Stomach (tissue), 9 donors: ENCODE results near the gene ANTXR2. TPM values are rescaled to one million over a fixed set of nuclear protein-coding genes. Genes with fewer than 3 reads are reported as not detected.

Experiments used
- DNase-seq, 2 donors: peaks; one replicate each; pipeline versions ENCODE4 v3.0.0 to v3.0.0-alpha.2; 2013 to 2019
- H3K27ac ChIP-seq, 5 donors: fragments of 200-600 bp in 4 of 5; sonication (generic) in 4 of 5; one replicate each; pipeline ENCODE4 v1.5.1; 2013 to 2019; ENCODE audit warnings: mild to moderate bottlenecking in 1 of 5, moderate library complexity in 1 of 5
- H3K27me3 ChIP-seq, 3 donors: fragments of 200-600 bp; sonication (generic); one replicate each; pipeline ENCODE4 v1.5.1; 2017 to 2019; ENCODE audit warnings: mixed run types in 1 of 3
- H3K36me3 ChIP-seq, 4 donors: fragments of 200-600 bp; sonication (generic); 1 replicate in 3 of 4; 2 replicates in 1 of 4; pipeline ENCODE4 v1.5.1; 2016 to 2019
- H3K4me1 ChIP-seq, 4 donors: fragments of 200-600 bp; sonication (generic); one replicate each; pipeline ENCODE4 v1.5.1; 2016 to 2019
- H3K4me3 ChIP-seq, 4 donors: fragments of 200-600 bp; sonication (generic) in 3 of 4; one replicate each; pipeline ENCODE4 v1.5.1; 2016 to 2019; ENCODE audit warnings: mild to moderate bottlenecking in 1 of 4
- H3K9me3 ChIP-seq, 4 donors: fragments of 200-600 bp; sonication (generic); one replicate each; pipeline ENCODE4 v1.5.1; 2016 to 2019
- CTCF ChIP-seq, 7 experiments: fragments of 450-650 bp in 4 of 7; fragments of 200-600 bp in 3 of 7; sonication (generic) in 3 of 7; IDR thresholded peaks; one replicate each; pipeline ENCODE4 v1.5.1; 2016 to 2019; ENCODE audit warnings: antibody characterized with exemption in 7 of 7, control low read depth in 2 of 7, mild to moderate bottlenecking in 1 of 7
- EP300 ChIP-seq: sonication (generic); formaldehyde crosslinking; IDR thresholded peaks from one replicate; pipeline ENCODE4 v1.6.1; 2017; ENCODE audit warnings: antibody characterized with exemption
- POLR2A ChIP-seq, 4 donors: fragments of 450-650 bp; IDR thresholded peaks; one replicate each; pipeline ENCODE4 v1.6.1; 2016; ENCODE audit warnings: antibody characterized with exemption in 4 of 4, control low read depth in 2 of 4, mild to moderate bottlenecking in 1 of 4, moderate library complexity in 1 of 4
- POLR2AphosphoS5 ChIP-seq, 3 donors: sonication (generic); formaldehyde crosslinking; IDR thresholded peaks; one replicate each; pipeline ENCODE4 v1.6.1; 2016; ENCODE audit warnings: antibody characterized with exemption in 3 of 3
- WGBS, 5 donors: extraction: QIAGEN DNeasy Blood & Tissue Kit in 3 of 5; methylation state at CpG; one replicate each; pipeline versions ENCODE4 v1.1.5 to v1.1.7; 2013 to 2018; 5-methylcytosine and 5-hydroxymethylcytosine counted together
- intact Hi-C: fragments of 100-400 bp; cut with DNase I; formaldehyde crosslinking; loops from one replicate; pipeline ENCODE4 v1.15.1; 2023; ENCODE audit warnings: low total_unique reads
- polyA plus RNA-seq, 3 donors: library from polyadenylated mRNA; stranded (reverse); fragments of 200-250 nt; gene quantifications; one replicate each; pipeline ENCODE4 v1.2.3, GENCODE V29; 2013
- total RNA-seq, 5 donors: library from RNA; depleted of rRNA; stranded (reverse); fragments of >200 nt; gene quantifications; one replicate each; pipeline versions ENCODE4 v1.1.0 to v1.2.3, GENCODE V29; 2014 to 2016
- donor health status: healthy with polysubstance abuse.
- donor health status: Bipolar disorder and iron deficiency.
- donor health status: healthy.

The ANTXR2 gene
- total and polyA plus RNA-seq, 8 donors = 8.3 to 116 (median 36.1) TPM

- 35 to 48% (median 41%) methylated on average over 5 of the region's 5 CpGs for WGBS, 5 donors
- H3K27me3 ChIP-seq = no peaks in the 10 kb centered on the region
- TF ChIP-seq EP300 (no peak), POLR2AphosphoS5 (IDR thresholded peaks at IDR 0.05) (no peak), POLR2A (IDR thresholded peaks at IDR 0.05) (no peak), CTCF (IDR thresholded peaks at IDR 0.05) (no peak)
- peaks cover 0 to 5% (median 2%) of the 10 kb centered on the region in 4 donors for H3K36me3 ChIP-seq
- H3K27ac ChIP-seq = no peak overlapping the region
- H3K9me3 ChIP-seq = no peaks in the 10 kb centered on the region
- H3K4me1 ChIP-seq = peaks cover 0 to 10% (median 5%) of the 10 kb centered on the region in 4 donors
- DNase-seq = no peak
- intact Hi-C loops = no loop called here
- H3K4me3 ChIP-seq = no peak overlapping the region
These were observed 114.4 kb downstream of the ANTXR2 start for GRCh38 chr4:79958466-79959264.

GRCh38 chr4:79949178-79949577 is 123.9 kb downstream of the ANTXR2 start:
- Histone ChIP-seq H3K4me3 (no peak overlapping the region), H3K27ac (no peak overlapping the region), H3K27me3 (no peaks in the 10 kb centered on the region), H3K36me3 (no peaks in the 10 kb centered on the region), H3K4me1 (peaks cover 0 to 17% (median 6%) of the 10 kb centered on the region in 4 donors), H3K9me3 (no peaks in the 10 kb centered on the region)
- intact Hi-C loops = no loop called here
- TF ChIP-seq CTCF (IDR thresholded peaks at IDR 0.05) = no peak
- no peak for TF ChIP-seq POLR2AphosphoS5 (IDR thresholded peaks at IDR 0.05)
- no peak for TF ChIP-seq EP300
- no peak for TF ChIP-seq POLR2A (IDR thresholded peaks at IDR 0.05)
- 93 to 97% (median 96%) methylated on average over 2 of the region's 2 CpGs for WGBS, 5 donors
- no peak for DNase-seq

- no peak overlapping the region for H3K4me3 ChIP-seq
- TF ChIP-seq EP300 (no peak), POLR2A (IDR thresholded peaks at IDR 0.05) (no peak), POLR2AphosphoS5 (IDR thresholded peaks at IDR 0.05) (no peak), CTCF (IDR thresholded peaks at IDR 0.05) (no peak)
- intact Hi-C loops = no loop called here
- no peaks in the 10 kb centered on the region for H3K9me3 ChIP-seq
- peaks cover 0 to 17% (median 6%) of the 10 kb centered on the region in 4 donors for H3K4me1 ChIP-seq
- H3K27ac ChIP-seq = no peak overlapping the region
- no peak for DNase-seq
- H3K27me3 ChIP-seq = no peaks in the 10 kb centered on the region
- H3K36me3 ChIP-seq = no peaks in the 10 kb centered on the region
These were observed 124.3 kb downstream of the ANTXR2 start for GRCh38 chr4:79948739-79949138.

GRCh38 chr4:79948261-79948660 is 124.8 kb downstream of the ANTXR2 start:
- WGBS, 5 donors = 48 to 77% (median 64%) methylated on average over 3 of the region's 3 CpGs
- intact Hi-C loops = no loop called here
- Histone ChIP-seq H3K9me3 (no peaks in the 10 kb centered on the region), H3K27me3 (no peaks in the 10 kb centered on the region), H3K36me3 (no peaks in the 10 kb centered on the region), H3K4me1 (peaks cover 0 to 17% (median 6%) of the 10 kb centered on the region in 4 donors), H3K4me3 (no peak overlapping the region), H3K27ac (no peak overlapping the region)
- no peak for DNase-seq
- no peak for TF ChIP-seq POLR2AphosphoS5 (IDR thresholded peaks at IDR 0.05)
- no peak for TF ChIP-seq CTCF (IDR thresholded peaks at IDR 0.05)
- TF ChIP-seq POLR2A (IDR thresholded peaks at IDR 0.05) = no peak
- TF ChIP-seq EP300 = no peak
